Spleen (tissue), 7 donors: ENCODE results near the gene CNPY1.

Experiments used
- POLR2A ChIP-seq, 3 donors: fragments of 450-650 bp; IDR thresholded peaks; one replicate each; pipeline ENCODE4 v1.5.1; 2017; ENCODE audit warnings: antibody characterized with exemption in 3 of 3, mild to moderate bottlenecking in 1 of 3
- POLR2AphosphoS5 ChIP-seq, 3 donors: sonication (generic); formaldehyde crosslinking; IDR thresholded peaks; one replicate each; pipeline ENCODE4 v1.5.1; 2017; ENCODE audit warnings: antibody characterized with exemption in 3 of 3
- TF ChIP-seq, protein P1 (sequence below), 11 experiments: fragments of 200-600 bp in 7 of 11; fragments of 450-650 bp in 4 of 11; sonication (generic) in 4 of 11; IDR thresholded peaks in 8 of 11; conservative IDR thresholded peaks in 3 of 11; 1 replicate in 7 of 11; 2 replicates in 4 of 11; pipeline versions ENCODE4 v1.4.0 to v1.8.0; 2016 to 2021; ENCODE audit warnings: antibody characterized with exemption in 11 of 11, inconsistent platforms in 4 of 11, mild to moderate bottlenecking in 1 of 11
- donor health status: DM: no; HTN: no; CAD: no; lungs with moderate emphysema.
- donor health status: DM: no; HTN: no; CAD: no.
- donor health status: DM: no; HTN: no; CAD: no.

DNA sequence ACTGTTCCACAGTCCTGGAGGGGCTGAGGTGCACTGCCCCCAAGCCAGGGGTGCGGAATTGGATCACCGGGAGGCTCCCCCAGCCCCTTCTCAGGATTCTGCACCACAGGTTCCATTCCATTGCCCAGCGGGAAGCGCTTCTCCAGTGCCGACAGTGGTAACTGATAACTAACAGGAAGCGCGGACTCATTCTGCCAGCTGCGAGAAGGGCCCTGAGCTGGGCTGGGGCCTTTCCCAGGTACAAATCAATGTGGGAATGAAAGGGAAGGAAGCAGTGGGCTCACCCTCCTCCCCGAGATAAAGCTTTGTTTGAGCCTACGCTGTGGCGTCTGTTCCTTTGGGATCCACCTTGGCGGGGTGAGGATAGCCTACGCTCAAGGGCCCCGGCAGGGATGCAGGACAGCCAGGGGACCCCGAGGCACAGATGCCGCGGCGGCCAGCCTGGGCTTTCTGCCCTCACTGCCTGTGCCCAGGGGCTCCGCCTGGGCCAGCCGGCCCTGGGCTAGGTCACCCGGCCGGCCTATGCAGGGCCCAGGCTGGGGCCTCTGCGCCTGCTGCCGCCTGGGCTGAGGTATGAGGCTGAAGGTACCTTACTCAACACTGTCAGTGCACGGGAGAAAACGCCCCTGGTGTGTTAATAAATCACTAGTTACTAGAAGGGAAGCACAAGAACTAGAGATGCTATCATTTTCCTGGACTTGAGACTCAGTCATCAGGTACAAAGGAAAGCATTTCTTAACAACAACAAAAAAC is 49.0 kb downstream of the CNPY1 start:
- TF ChIP-seq, protein P1, sequence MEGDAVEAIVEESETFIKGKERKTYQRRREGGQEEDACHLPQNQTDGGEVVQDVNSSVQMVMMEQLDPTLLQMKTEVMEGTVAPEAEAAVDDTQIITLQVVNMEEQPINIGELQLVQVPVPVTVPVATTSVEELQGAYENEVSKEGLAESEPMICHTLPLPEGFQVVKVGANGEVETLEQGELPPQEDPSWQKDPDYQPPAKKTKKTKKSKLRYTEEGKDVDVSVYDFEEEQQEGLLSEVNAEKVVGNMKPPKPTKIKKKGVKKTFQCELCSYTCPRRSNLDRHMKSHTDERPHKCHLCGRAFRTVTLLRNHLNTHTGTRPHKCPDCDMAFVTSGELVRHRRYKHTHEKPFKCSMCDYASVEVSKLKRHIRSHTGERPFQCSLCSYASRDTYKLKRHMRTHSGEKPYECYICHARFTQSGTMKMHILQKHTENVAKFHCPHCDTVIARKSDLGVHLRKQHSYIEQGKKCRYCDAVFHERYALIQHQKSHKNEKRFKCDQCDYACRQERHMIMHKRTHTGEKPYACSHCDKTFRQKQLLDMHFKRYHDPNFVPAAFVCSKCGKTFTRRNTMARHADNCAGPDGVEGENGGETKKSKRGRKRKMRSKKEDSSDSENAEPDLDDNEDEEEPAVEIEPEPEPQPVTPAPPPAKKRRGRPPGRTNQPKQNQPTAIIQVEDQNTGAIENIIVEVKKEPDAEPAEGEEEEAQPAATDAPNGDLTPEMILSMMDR (IDR thresholded peaks at IDR 0.05 in 8 of 11, conservative IDR thresholded peaks at IDR 0.05 in 3 of 11): no peak
- no peak for TF ChIP-seq POLR2A (IDR thresholded peaks at IDR 0.05)
- no peak for TF ChIP-seq POLR2AphosphoS5 (IDR thresholded peaks at IDR 0.05)
